Epidermal melanocyte (primary cell): ENCODE data around the gene LAMTOR3.

Source experiments
- DNase-seq: peaks from one replicate; pipeline ENCODE4 v3.0.0; 2011; ENCODE audit warnings: low spot score; ENCODE audit not compliant: insufficient read length

LAMTOR3 gene, protein sequence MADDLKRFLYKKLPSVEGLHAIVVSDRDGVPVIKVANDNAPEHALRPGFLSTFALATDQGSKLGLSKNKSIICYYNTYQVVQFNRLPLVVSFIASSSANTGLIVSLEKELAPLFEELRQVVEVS

GRCh38 chr4:99894161-99894997, at the start of gene LAMTOR3:
Gene LAMTOR3 (minus strand): TSS chr4:99894427. CDS start chr4:99893963, 464 bp downstream.
- peak; percentile 65 for DNase-seq

GRCh38 chr4:99938243-99938753, 44.1 kb upstream of the LAMTOR3 start:
- no peak for DNase-seq

DNA sequence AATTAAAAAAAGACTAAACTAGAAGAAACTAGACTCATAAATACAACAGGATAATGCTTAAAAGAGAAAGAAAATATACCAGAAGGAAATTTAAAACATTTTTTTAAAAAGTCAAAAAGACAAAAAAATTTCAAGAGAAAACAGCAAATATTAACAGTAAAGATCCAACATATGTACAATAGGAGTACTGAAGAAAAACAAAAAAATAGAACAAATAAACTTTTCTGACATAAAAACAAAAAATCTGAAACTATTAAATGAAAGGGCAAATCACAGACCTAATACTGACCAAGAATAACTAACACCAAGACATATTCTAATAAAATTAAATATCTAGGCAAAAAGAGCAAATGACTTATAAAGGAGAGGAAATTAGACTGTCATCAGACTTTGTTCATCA, 40.7 kb upstream of the LAMTOR3 start:
- DNase-seq = no peak

GRCh38 chr4:99927566-99927965, 33.3 kb upstream of the LAMTOR3 start:
- no peak for DNase-seq

DNA sequence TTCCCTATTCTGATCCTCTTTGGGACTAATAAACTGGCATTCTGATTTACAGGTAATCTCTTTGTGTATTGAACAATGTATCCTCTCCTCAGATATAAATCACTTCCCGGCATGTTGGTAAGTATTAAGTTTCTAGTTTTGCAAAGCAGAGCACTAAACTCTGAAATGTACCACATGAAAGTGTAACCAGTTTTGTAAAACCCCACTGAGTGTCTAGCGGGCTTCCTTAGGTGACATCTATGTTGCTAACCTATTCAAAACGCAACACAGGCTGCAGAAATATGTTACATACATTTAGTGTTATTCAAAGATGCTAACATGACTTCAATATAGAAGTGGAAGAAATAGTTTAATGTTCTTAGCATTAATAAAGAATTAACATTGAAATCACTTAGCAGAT, 26.9 kb upstream of the LAMTOR3 start:
- no peak for DNase-seq

DNA sequence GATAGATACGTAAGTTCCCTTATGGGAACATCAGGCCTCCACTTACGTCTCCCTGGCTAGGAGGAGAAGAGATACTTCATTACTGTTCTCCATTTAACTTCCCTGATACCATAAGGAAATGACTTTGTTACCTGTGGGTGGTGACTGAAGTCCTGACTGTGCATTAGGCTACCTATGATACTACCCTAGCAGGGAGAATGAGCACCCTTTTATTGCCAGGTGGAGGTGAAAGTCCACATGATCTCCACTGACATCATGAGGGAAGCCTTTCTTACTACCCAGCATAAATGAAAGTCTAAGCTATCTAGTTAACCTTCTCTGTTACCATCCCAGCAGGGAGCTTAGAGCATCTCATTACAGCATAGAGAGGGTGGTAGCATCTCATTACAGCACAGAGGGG, 24.4 kb upstream of the LAMTOR3 start:
- DNase-seq = no peak

DNA sequence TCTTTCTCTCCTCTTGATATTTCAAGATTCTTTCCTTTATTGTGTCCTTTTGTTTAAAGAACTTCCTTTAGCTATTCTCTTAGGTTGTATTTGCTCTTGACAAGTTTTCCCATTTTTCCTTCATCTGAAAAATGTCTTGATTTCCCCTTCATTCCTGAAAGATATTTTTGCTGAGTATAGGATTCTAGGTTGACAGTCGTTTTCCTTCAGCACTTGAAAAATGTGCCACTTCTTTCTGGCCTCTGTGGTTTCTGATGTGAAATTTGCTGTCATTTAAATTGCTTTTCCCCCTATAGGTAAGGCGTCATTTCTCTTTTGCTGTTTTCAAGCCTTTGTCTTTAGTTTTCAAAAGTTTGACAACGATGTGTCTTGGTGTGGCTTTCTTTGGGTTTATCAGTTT, 23.3 kb upstream of the LAMTOR3 start:
- no peak for DNase-seq

- no peak for DNase-seq
Observed at GRCh38 chr4:99915449-99915848, 21.2 kb upstream of the LAMTOR3 start.

GRCh38 chr4:99894998-99895397, 771 bp upstream of the LAMTOR3 start:
- no peak for DNase-seq

DNA sequence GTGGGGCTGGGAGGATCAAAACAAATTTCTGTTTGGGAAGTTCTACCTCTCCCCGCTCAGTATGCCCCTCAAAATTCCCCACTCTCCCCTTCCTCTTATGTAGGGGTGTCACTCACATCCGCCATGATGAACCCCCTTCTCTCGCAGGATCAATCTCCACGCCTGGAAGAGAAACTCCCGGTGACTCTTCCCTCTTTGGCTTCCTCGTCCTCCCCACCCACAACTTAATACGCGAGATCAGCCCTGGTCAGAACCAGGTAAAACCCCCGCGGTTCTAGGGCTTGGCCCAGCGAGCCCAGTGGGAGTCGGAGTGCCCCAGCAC, 427 bp downstream of the LAMTOR3 start:
- no peak for DNase-seq

DNA sequence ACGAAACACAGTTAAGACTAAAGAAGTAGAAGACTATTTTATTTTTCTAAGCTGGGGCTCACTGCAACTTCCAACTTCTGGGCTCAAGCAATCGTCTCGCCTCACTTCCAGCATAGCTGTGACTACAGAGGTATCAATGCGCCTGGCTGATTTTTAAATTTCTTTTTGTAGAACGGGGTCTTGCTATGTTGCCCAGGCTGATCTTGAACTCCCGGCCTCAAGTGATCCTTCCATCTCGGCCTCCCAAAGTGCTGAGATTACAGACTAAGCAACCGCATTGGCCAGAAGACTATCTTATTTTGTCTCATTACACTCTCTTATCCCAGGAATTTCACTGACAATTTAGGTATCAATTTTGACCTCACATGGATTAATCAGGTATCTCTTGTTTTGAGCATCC, 1.2 kb downstream of the LAMTOR3 start:
- DNase-seq = no peak

DNA sequence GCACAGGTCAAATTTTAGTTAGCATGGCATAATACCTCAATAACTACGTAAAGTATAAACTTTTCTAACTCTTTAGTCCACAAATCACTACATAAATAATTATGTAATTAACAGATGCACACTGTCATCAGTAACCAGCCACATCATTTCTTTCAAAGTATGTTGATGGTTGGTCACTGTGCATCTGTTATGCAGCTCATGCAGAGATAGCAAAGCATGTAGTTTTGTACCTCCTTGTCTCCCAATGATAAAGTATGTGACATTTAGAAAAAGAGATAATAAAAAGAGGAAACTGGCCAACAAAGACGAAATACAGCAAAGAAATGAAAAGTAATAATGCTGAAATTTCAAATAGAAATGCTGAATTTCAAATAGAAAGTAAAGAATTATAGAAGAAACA, 2.9 kb downstream of the LAMTOR3 start:
- DNase-seq = no peak

DNA sequence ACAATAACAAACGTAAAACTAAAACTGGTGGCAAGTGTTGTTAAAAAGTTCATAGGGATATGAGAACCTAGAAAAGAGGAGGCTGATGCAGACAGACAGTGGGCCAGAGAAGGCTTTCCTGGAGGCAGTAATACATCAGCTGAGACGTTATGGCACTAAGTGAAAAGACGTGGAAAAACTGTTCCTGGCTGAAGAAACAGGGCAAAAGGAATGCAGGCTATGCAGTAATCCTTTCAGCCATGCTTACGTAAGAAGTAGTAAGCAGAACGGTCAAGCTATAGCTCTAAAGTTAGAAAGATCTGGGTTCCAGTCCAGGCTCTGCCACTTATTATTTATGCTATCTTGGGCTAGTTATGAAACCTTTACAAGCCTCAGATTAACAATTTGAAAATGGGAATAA, 6.4 kb downstream of the LAMTOR3 start:
- DNase-seq = no peak

GRCh38 chr4:99886146-99886545, 8.1 kb downstream of the LAMTOR3 start:
- DNase-seq = no peak

- no peak for DNase-seq
Observed at GRCh38 chr4:99885687-99886086, 8.5 kb downstream of the LAMTOR3 start.

- DNase-seq = no peak
Observed at GRCh38 chr4:99885063-99885664, 9.1 kb downstream of the LAMTOR3 start.

GRCh38 chr4:99879458-99879857, 14.8 kb downstream of the LAMTOR3 start:
- DNase-seq = no peak

GRCh38 chr4:99878604-99879003, 15.6 kb downstream of the LAMTOR3 start:
- no peak for DNase-seq

DNA sequence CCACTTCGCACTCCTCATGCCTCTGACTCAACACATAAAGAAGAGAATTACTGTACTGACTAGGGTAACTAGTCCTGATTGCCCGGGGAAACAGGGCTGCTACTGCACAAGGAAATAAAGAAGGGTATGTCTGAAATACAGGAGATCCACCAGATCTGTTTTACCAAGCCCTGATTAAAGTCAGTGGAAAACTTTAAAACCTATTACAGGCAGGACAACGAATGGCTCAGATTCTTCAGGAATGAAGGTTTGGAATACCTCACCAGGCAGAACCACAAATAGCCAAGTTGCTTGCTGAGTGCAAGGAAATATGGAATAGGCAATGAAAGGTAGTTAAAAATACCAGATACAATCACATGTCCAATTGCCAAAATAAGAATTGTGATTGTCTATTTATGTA, 17.3 kb downstream of the LAMTOR3 start:
- no peak for DNase-seq

- DNase-seq = no peak
Observed at GRCh38 chr4:99875071-99875470, 19.2 kb downstream of the LAMTOR3 start.

DNA sequence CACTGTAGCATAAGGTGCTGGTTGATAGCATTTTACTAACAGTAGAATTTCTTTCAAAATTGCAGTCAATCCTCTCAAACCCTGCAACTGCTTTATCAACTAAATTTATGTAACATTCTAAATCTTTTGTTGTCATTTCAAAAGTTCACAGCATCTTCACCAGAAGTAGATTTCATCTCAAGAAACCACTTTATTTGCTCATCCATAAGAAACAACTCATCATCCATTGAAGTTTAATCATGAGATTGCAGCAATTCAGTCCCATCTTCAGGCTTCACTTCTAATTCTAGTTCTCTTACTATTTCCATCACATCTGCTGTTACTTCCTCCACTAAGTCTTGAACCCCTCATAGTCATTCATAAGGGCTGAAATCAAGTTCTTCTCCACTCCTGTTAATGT, 21.7 kb downstream of the LAMTOR3 start:
- DNase-seq = no peak

GRCh38 chr4:99868126-99868596, 26.1 kb downstream of the LAMTOR3 start:
- no peak for DNase-seq

DNA sequence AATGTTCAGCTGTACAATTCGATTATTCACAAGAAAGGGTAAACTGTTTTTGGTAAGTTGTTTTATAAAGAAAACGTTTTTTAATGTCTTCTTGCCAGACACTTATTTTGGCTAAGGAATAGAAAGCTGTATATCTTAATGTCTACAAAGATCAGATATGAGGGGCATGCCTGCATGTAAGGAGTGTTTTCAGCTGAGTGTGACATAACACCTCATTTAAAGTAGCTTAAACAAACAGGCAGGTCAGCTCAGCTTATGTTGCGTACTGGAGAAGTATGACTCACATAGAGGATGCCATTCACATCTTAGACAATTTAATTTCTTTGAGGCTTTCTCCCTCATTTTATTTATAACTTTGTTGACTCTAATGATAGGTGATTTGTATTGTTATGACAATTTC, 30.4 kb downstream of the LAMTOR3 start:
- DNase-seq = no peak
